Tibial artery (tissue), 4 donors: Measurements from ENCODE around the gene ENGASE.

Source experiments
- DNase-seq, 2 donors: peaks; one replicate each; pipeline ENCODE4 v3.0.0-alpha.2; 2019
- H3K27ac ChIP-seq, 2 donors: fragments of 200-600 bp; sonication (generic) in 1 of 2; 1 replicate in 1 of 2; 2 replicates in 1 of 2; pipeline ENCODE4 v1.5.1; 2018 to 2019; ENCODE audit warnings: mild to moderate bottlenecking in 1 of 2
- H3K27me3 ChIP-seq, 2 donors: fragments of 200-600 bp; sonication (generic) in 1 of 2; one replicate each; pipeline versions ENCODE4 v1.5.1 to v1.6.0; 2016 to 2019
- H3K36me3 ChIP-seq, 3 donors: fragments of 200-600 bp; sonication (generic) in 2 of 3; one replicate each; pipeline ENCODE4 v1.5.1; 2016 to 2019; ENCODE audit warnings: mild to moderate bottlenecking in 2 of 3
- H3K4me1 ChIP-seq, 4 donors: fragments of 200-600 bp; sonication (generic) in 2 of 4; 1 replicate in 3 of 4; 2 replicates in 1 of 4; pipeline ENCODE4 v1.5.1; 2016 to 2019
- H3K4me3 ChIP-seq, 2 donors: fragments of 200-600 bp; sonication (generic) in 1 of 2; 1 replicate in 1 of 2; 2 replicates in 1 of 2; pipeline ENCODE4 v1.5.1; 2018 to 2019; ENCODE audit warnings: mild to moderate bottlenecking in 2 of 2
- H3K9me3 ChIP-seq, 3 donors: fragments of 200-600 bp; sonication (generic) in 1 of 3; one replicate each; pipeline ENCODE4 v1.5.1; 2016 to 2019
- CTCF ChIP-seq, 2 experiments: fragments of 200-600 bp in 1 of 2; fragments of 450-650 bp in 1 of 2; IDR thresholded peaks; one replicate each; pipeline ENCODE4 v1.5.1; 2017 to 2019; ENCODE audit warnings: antibody characterized with exemption in 2 of 2, mild to moderate bottlenecking in 1 of 2, moderate library complexity in 1 of 2
- intact Hi-C: fragments of 100-400 bp; cut with DNase I; formaldehyde crosslinking; loops from one replicate; pipeline ENCODE4 v1.15.0; 2023; ENCODE audit warnings: low total_unique reads

The ENGASE gene

GRCh38 chr17:79084291-79085153, 9.9 kb downstream of the ENGASE start:
- intact Hi-C loops = loop anchor here (2.0 to 10.0 kb wide), 3 partner anchors 38 to 630 kb away; no protein-coding TSS in a partner anchor
- no peaks in the 10 kb centered on the region for H3K9me3 ChIP-seq
- no peak overlapping the region for H3K27ac ChIP-seq
- no peak for DNase-seq
- H3K36me3 ChIP-seq = peaks cover 14 to 78% (median 68%) of the 10 kb centered on the region in 3 donors
- no peak overlapping the region for H3K4me3 ChIP-seq
- peaks cover 0 to 4% (median 0%) of the 10 kb centered on the region in 4 donors for H3K4me1 ChIP-seq
- H3K27me3 ChIP-seq = no peaks in the 10 kb centered on the region
- no peak for TF ChIP-seq CTCF (IDR thresholded peaks at IDR 0.05)

GRCh38 chr17:79085154-79085920, 10.7 kb downstream of the ENGASE start:
- Histone ChIP-seq H3K27ac (no peak overlapping the region), H3K27me3 (peaks cover 0 to 8% of the 10 kb centered on the region in 2 donors), H3K4me1 (peaks cover 0 to 7% (median 4%) of the 10 kb centered on the region in 4 donors), H3K9me3 (no peaks in the 10 kb centered on the region), H3K4me3 (no peak overlapping the region), H3K36me3 (peaks cover 9 to 70% (median 60%) of the 10 kb centered on the region in 3 donors)
- TF ChIP-seq CTCF (IDR thresholded peaks at IDR 0.05) = no peak
- intact Hi-C loops = loop anchor here (2.0 to 10.0 kb wide), 2 partner anchors 39 to 629 kb away; no protein-coding TSS in a partner anchor
- no peak for DNase-seq

GRCh38 chr17:79085921-79086551, 11.4 kb downstream of the ENGASE start:
- TF ChIP-seq CTCF (IDR thresholded peaks at IDR 0.05) = no peak
- no peak overlapping the region for H3K4me3 ChIP-seq
- H3K9me3 ChIP-seq = no peaks in the 10 kb centered on the region
- intact Hi-C loops = loop anchor here (2.0 to 10.0 kb wide), 3 partner anchors 39 to 629 kb away; no protein-coding TSS in a partner anchor
- H3K27ac ChIP-seq = no peak overlapping the region
- no peak for DNase-seq
- H3K27me3 ChIP-seq = peaks cover 0 to 15% of the 10 kb centered on the region in 2 donors
- peaks cover 0 to 12% (median 7%) of the 10 kb centered on the region in 4 donors for H3K4me1 ChIP-seq
- peaks cover 8 to 63% (median 53%) of the 10 kb centered on the region in 3 donors for H3K36me3 ChIP-seq

GRCh38 chr17:79086609-79087427, 12.2 kb downstream of the ENGASE start:
- peaks cover 8 to 55% (median 46%) of the 10 kb centered on the region in 3 donors for H3K36me3 ChIP-seq
- no peaks in the 10 kb centered on the region for H3K9me3 ChIP-seq
- H3K27me3 ChIP-seq = peaks cover 0 to 23% of the 10 kb centered on the region in 2 donors
- intact Hi-C loops = loop anchor here (2.0 to 10.0 kb wide), 2 partner anchors 306 to 628 kb away; no protein-coding TSS in a partner anchor
- H3K4me3 ChIP-seq = no peak overlapping the region
- DNase-seq = no peak
- no peak overlapping the region for H3K27ac ChIP-seq
- TF ChIP-seq CTCF (IDR thresholded peaks at IDR 0.05) = no peak
- H3K4me1 ChIP-seq = peaks cover 0 to 12% (median 7%) of the 10 kb centered on the region in 4 donors
